Hematopoietic multipotent progenitor cell treated with erythropoietin and hydrocortisone succinate and interleukin-3 and kit ligand, for 17 days (in vitro differentiated cells): ENCODE data around the gene SDK1.

Experiments used
- DNase-seq: peaks from one replicate; pipeline ENCODE4 v3.0.0-alpha.2; 2015; ENCODE audit warnings: low spot score

The SDK1 gene

GRCh38 chr7:4182605-4183300, 881.7 kb downstream of the SDK1 start:
- DNase-seq, result no peak

- DNase-seq, result no peak
These were observed 883.6 kb downstream of the SDK1 start for GRCh38 chr7:4184653-4185052.

- DNase-seq, result no peak
These were observed 884.1 kb downstream of the SDK1 start for GRCh38 chr7:4185136-4185535.

GRCh38 chr7:4185721-4186512, 884.9 kb downstream of the SDK1 start:
- no peak for DNase-seq

- DNase-seq, result no peak
These were observed 885.4 kb downstream of the SDK1 start for GRCh38 chr7:4186513-4186780.

GRCh38 chr7:4188651-4189050, 887.6 kb downstream of the SDK1 start:
- DNase-seq, result no peak

GRCh38 chr7:4189131-4189570, 888.1 kb downstream of the SDK1 start:
- no peak for DNase-seq

- DNase-seq, result no peak
These were observed 889.2 kb downstream of the SDK1 start for GRCh38 chr7:4190010-4190981.

GRCh38 chr7:4191046-4191445, 890.0 kb downstream of the SDK1 start:
- no peak for DNase-seq

GRCh38 chr7:4191525-4191924, 890.5 kb downstream of the SDK1 start:
- no peak for DNase-seq

- no peak for DNase-seq
These were observed 894.6 kb downstream of the SDK1 start for GRCh38 chr7:4195660-4196059.

- no peak for DNase-seq
These were observed 895.2 kb downstream of the SDK1 start for GRCh38 chr7:4196121-4196819.

- no peak for DNase-seq
These were observed 897.2 kb downstream of the SDK1 start for GRCh38 chr7:4198301-4198700.

GRCh38 chr7:4200546-4201094, 899.6 kb downstream of the SDK1 start:
- no peak for DNase-seq

- no peak for DNase-seq
These were observed 900.5 kb downstream of the SDK1 start for GRCh38 chr7:4201566-4201965.

- DNase-seq, result no peak
These were observed 901.2 kb downstream of the SDK1 start for GRCh38 chr7:4202154-4202736.

- no peak for DNase-seq
These were observed 901.9 kb downstream of the SDK1 start for GRCh38 chr7:4202954-4203353.

GRCh38 chr7:4203626-4204512, 902.8 kb downstream of the SDK1 start:
- DNase-seq, result no peak

- no peak for DNase-seq
These were observed 903.6 kb downstream of the SDK1 start for GRCh38 chr7:4204513-4205165.

- DNase-seq, result no peak
These were observed 904.8 kb downstream of the SDK1 start for GRCh38 chr7:4205828-4206227.
